Ovary (tissue), 3 donors: Measurements from ENCODE around the gene TMEM135.

Experiments used
- EP300 ChIP-seq: sonication (generic); formaldehyde crosslinking; IDR thresholded peaks from one replicate; pipeline ENCODE4 v1.6.1; 2017; ENCODE audit warnings: antibody characterized with exemption
- POLR2A ChIP-seq: fragments of 450-650 bp; IDR thresholded peaks from one replicate; pipeline ENCODE4 v1.6.1; 2017; ENCODE audit warnings: antibody characterized with exemption, mild to moderate bottlenecking, moderate library complexity
- TF ChIP-seq, protein P1 (sequence below), 3 donors: fragments of 450-650 bp in 2 of 3; fragments of 200-600 bp in 1 of 3; IDR thresholded peaks; one replicate each; pipeline versions ENCODE4 v1.5.1 to v1.8.0; 2016 to 2022; ENCODE audit warnings: antibody characterized with exemption in 3 of 3, mild to moderate bottlenecking in 1 of 3
- donor health status: DM: no; HTN: no; CAD: no.

DNA sequence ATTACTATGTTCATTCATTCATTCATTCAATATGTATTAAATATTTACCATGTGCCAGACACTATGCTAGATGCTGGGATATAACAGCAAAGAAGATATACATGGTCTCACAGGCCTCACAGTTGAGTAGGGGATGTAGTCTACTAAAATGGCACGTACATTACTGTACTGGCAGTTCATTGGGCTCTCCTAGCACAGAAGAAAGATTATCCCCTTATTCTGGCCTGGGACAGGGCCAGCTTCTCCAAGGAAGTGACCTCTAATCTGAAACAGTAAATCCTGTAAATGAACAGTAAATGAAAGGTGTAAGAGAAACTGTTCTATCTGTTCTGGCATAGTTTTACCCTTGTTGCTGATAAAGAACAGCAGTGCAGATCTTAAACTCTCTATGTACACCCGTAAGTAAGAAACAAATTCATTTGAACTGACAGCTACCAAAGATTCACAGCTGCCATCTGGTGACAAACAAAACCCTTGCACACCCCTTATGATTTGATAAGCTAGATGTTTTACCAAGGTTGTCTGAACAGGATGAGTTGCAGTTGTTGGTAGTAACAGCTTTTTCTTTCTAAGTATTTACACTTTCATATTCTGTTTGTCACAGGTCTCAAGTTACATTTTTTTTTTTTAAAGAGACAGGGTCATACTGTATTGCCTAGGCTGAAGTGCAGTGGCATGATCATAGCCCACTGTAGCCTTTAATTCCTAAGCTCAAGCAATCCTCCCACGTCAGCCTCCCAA lies 263.1 kb downstream of the TMEM135 start:
- no peak for TF ChIP-seq EP300
- TF ChIP-seq POLR2A: no peak
- TF ChIP-seq, protein P1, sequence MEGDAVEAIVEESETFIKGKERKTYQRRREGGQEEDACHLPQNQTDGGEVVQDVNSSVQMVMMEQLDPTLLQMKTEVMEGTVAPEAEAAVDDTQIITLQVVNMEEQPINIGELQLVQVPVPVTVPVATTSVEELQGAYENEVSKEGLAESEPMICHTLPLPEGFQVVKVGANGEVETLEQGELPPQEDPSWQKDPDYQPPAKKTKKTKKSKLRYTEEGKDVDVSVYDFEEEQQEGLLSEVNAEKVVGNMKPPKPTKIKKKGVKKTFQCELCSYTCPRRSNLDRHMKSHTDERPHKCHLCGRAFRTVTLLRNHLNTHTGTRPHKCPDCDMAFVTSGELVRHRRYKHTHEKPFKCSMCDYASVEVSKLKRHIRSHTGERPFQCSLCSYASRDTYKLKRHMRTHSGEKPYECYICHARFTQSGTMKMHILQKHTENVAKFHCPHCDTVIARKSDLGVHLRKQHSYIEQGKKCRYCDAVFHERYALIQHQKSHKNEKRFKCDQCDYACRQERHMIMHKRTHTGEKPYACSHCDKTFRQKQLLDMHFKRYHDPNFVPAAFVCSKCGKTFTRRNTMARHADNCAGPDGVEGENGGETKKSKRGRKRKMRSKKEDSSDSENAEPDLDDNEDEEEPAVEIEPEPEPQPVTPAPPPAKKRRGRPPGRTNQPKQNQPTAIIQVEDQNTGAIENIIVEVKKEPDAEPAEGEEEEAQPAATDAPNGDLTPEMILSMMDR (IDR thresholded peaks at IDR 0.05): no peak
